ENCODE measurements around the gene TMEM165.
A peak's percentile ranks its signal among the peaks of the same experiment; 100 is the strongest.
"Not testable (repeated sequence)": the region's sequence is repeated elsewhere in the genome, so short reads cannot be mapped to it uniquely, and the experiment has no call there.

TMEM165 gene, protein sequence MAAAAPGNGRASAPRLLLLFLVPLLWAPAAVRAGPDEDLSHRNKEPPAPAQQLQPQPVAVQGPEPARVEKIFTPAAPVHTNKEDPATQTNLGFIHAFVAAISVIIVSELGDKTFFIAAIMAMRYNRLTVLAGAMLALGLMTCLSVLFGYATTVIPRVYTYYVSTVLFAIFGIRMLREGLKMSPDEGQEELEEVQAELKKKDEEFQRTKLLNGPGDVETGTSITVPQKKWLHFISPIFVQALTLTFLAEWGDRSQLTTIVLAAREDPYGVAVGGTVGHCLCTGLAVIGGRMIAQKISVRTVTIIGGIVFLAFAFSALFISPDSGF

DNA sequence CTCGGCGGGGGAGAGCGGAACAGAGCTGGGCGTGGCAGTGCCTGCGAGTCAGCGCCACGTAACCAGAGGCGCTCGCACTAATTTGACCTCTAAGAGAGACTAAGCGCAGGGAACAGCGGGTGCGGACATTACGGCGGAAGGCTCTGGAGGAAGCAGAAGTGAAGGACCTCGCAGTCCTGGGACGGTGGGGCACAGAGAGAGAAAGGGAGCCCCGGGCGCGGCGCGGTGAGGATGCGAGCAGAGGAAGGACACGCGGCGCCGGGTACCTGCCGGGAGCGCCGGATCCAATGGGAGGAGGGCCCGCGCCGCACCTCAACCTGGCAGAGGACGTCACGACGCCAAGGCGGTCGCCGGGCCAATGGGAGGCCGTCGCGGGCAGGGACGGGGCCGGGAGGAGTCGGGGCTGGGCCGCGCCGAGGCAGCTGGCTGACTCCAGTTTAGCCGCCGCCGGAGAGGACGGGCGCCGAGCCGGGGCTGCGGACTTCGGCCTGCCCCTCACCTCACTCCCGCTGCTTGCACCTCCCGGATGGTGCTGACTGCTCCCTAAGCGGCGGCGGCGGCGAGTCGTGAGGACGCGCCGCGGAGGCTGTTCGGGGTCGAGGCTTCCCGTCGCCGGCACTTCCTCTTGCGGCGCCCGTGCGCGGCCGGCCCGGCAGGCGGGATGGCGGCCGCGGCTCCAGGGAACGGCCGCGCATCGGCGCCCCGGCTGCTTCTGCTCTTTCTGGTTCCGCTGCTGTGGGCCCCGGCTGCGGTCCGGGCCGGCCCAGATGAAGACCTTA, at the start of gene TMEM165:
Gene TMEM165 (plus strand): TSS at position 429 of the 779 bp plus-strand sequence. CDS start 233 bp downstream, at position 662.
- DNase-seq (ENCODE audit: low read depth, low spot score): peak; percentile 81

GRCh38 chr4:55345980-55346850, 49.5 kb upstream of the TMEM165 start, which contains the start of gene SRD5A3:
Gene SRD5A3, plus strand, starts transcription at chr4:55346242. Its CDS starts 95 bp downstream, at chr4:55346337.
- peak; percentile 61 for DNase-seq (ENCODE audit: low read depth, low spot score)

DNA sequence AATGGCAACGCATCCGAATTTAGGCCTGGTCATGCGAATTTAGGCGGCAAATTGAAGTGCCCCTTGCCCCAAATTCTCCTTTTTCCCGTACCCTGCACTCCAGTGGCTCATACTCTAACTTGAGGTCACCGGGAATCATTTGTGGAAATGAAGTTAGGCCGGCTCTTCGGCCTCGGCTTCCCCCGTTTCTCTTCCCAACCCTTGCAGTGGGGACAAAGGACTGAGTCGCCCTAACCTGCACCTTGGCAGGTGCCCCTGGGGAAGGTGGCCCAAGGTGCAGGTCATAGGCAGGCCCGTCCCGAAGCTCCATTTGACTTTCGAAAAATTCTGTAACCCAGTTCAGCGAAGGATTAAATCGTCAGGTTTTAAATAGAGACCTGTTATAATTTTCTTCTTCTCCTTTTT, 48.9 kb upstream of the TMEM165 start:
- no peak for DNase-seq (ENCODE audit: low read depth, low spot score)

- DNase-seq (ENCODE audit: low read depth, low spot score): no peak
These were observed 48.0 kb upstream of the TMEM165 start for GRCh38 chr4:55347610-55348228.

GRCh38 chr4:55348466-55348865, 47.3 kb upstream of the TMEM165 start:
- DNase-seq (ENCODE audit: low read depth, low spot score): no peak

DNA sequence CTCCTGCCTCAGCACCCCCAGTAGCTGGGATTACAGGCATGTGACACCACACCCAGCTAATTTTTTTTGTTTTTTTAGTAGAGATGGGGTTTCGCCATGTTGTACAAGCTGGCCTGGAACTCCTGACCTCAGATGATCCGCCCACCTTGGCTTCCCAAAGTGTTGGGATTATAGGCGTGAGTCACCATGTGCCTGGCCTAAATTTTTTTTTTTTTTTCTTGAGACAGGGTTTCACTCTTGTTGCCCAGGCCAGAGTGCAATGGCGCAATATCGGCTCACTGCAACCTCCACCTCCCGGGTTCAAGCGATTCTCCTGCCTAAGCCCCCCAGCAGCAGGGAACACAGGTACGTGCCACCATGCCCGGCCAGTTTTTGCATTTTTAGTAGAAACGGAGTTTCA, 44.9 kb upstream of the TMEM165 start:
- not testable (repeated sequence) for DNase-seq (ENCODE audit: low read depth, low spot score)

DNA sequence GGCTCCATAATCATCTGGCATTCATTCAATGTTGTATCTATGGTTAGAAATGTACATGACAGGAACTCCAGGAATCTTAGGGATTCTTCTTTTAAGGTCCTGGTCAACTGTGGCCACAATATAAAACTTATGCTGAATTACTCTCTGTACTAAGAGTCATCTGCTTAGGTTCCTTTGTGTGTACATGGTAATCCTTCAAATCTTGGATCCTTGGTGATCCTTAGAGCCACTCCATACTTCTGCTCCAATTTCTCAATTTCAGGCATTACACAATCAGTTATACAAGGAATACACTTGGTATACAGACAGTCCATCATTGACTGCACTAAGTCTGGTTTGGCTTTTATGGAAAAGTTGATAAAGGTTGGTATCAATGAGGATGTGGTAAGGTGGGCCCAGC, 43.9 kb upstream of the TMEM165 start:
- no peak for DNase-seq (ENCODE audit: low read depth, low spot score)

- DNase-seq (ENCODE audit: low read depth, low spot score): no peak
These were observed 43.0 kb upstream of the TMEM165 start for GRCh38 chr4:55352726-55353125.

- DNase-seq (ENCODE audit: low read depth, low spot score): not testable (repeated sequence)
These were observed 42.5 kb upstream of the TMEM165 start for GRCh38 chr4:55353228-55353747.

DNA sequence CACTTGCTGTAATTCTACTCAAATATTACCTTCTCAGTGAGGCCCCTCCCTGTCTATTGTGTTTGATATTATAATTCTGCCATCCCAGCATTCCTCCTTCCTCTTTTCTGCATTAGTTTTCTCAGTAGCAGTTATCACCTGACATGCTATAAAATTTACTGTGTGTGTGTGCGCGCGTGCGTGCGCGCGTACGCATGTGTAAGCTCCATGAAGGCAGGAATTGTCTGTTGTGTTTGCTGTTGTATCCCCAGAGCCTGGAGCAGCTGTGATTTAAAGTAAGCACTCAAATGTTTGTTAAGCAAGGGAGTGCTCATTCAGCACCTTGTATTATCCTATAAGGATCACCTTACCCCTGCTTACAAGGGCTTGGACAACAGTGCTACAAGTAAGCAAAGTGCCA, 41.1 kb upstream of the TMEM165 start:
- no peak for DNase-seq (ENCODE audit: low read depth, low spot score)

- DNase-seq (ENCODE audit: low read depth, low spot score): no peak
These were observed 40.2 kb upstream of the TMEM165 start for GRCh38 chr4:55355555-55355954.

DNA sequence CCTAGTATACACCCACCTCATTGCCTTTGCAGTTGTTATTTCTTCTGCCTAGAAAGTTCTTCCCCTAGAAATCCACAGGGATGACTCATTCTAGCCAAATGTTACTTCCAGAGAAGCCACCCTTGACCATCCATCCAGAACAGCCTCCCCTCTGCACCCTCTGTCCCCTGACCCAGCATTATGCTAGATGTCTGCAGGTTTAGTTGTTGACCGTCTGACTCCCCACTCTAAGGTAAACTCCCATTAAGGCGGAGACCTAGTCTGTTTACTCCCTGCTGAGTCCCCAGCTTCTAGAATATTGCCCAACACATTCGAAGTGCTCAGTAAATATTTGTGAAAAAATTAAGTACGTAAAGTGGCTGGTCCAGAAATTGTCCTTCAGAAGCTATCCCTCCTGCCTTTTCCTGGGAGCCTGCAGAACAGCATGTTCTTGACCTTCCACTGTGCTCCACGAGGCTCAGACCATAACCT, 38.7 kb upstream of the TMEM165 start:
- no peak for DNase-seq (ENCODE audit: low read depth, low spot score)

GRCh38 chr4:55358246-55358645, 37.5 kb upstream of the TMEM165 start:
- DNase-seq (ENCODE audit: low read depth, low spot score): no peak

GRCh38 chr4:55358668-55359067, 37.1 kb upstream of the TMEM165 start:
- DNase-seq (ENCODE audit: low read depth, low spot score): no peak

- no peak for DNase-seq (ENCODE audit: low read depth, low spot score)
These were observed 36.3 kb upstream of the TMEM165 start for GRCh38 chr4:55359397-55359916.

- DNase-seq (ENCODE audit: low read depth, low spot score): not testable (repeated sequence)
These were observed 32.8 kb upstream of the TMEM165 start for GRCh38 chr4:55362938-55363337.

- no peak for DNase-seq (ENCODE audit: low read depth, low spot score)
These were observed 31.9 kb upstream of the TMEM165 start for GRCh38 chr4:55363691-55364351.

GRCh38 chr4:55364691-55365344, 30.9 kb upstream of the TMEM165 start:
- no peak for DNase-seq (ENCODE audit: low read depth, low spot score)

GRCh38 chr4:55365345-55365728, 30.4 kb upstream of the TMEM165 start:
- DNase-seq (ENCODE audit: low read depth, low spot score): no peak

DNA sequence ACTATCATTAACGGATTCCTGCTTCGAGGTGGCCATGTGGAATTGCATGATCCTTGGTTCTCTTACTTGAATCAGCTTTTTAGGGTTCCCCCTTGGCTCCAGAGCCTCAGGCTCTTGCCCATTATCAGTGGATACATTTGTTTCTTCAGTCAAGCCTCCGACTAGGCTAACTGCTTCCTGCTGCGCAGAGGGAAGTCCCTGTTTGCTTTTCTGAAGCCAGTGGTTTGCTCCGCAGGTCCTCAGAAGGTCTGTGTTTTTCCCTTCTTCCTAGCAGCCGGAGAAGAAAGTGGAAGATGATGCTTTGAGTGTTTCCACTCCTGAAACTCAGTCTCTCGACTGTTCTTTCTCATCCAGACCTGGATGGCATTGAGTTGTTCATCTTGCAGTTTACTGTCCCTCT, 29.1 kb upstream of the TMEM165 start:
- no peak for DNase-seq (ENCODE audit: low read depth, low spot score)
